GM12878 (cell line): ENCODE measurements around the gene SCN7A.

Experiments
- CEBPB ChIP-seq, 2 experiments: fragments of 150-350 bp in 1 of 2; IDR thresholded peaks; 2 replicates each; pipeline ENCODE4 v1.6.1; 2012 to 2014; ENCODE audit warnings: low read depth in 2 of 2, low read length in 2 of 2, borderline replicate concordance in 1 of 2, inconsistent platforms in 1 of 2
- EZH2 ChIP-seq: IDR thresholded peaks from 2 replicates; pipeline ENCODE4 v1.6.1; 2012; ENCODE audit warnings: low read depth, mild to moderate bottlenecking, control low read depth, inconsistent platforms, low read length, borderline replicate concordance; ENCODE audit not compliant: control insufficient read depth
- MTA3 ChIP-seq: IDR thresholded peaks from 2 replicates; pipeline ENCODE4 v1.6.1; 2012; ENCODE audit warnings: low read length, inconsistent platforms, borderline replicate concordance
- NFXL1 ChIP-seq: fragments of 450-650 bp; IDR thresholded peaks from 2 replicates; pipeline ENCODE4 v1.6.1; 2017; ENCODE audit warnings: antibody characterized with exemption, mild to moderate bottlenecking, borderline replicate concordance
- TAF1 ChIP-seq: IDR thresholded peaks from 2 replicates; pipeline ENCODE4 v1.6.1; 2011; ENCODE audit warnings: mild to moderate bottlenecking, low read depth, low read length, borderline replicate concordance
- TCF12 ChIP-seq: IDR thresholded peaks from 2 replicates; pipeline ENCODE4 v1.6.1; 2011; ENCODE audit warnings: low read depth, mild to moderate bottlenecking, low read length
- TCF7 ChIP-seq: IDR thresholded peaks from 2 replicates; pipeline ENCODE4 v1.6.1; 2014; ENCODE audit warnings: antibody characterized with exemption, borderline replicate concordance
- YY1 ChIP-seq: IDR thresholded peaks from 2 replicates; pipeline ENCODE4 v1.6.1; 2011; ENCODE audit warnings: low read depth, mild to moderate bottlenecking, low read length
- ZBTB33 ChIP-seq: fragments of 450-650 bp; IDR thresholded peaks from 2 replicates; pipeline ENCODE4 v1.6.1; 2017; ENCODE audit warnings: mild to moderate bottlenecking
- TF ChIP-seq, protein P1 (sequence below), 3 experiments: IDR thresholded peaks in 2 of 3; conservative IDR thresholded peaks in 1 of 3; 2 replicates each; pipeline ENCODE4 v1.5.1; 2011; ENCODE audit warnings: low read depth in 3 of 3, low read length in 3 of 3, mild to moderate bottlenecking in 3 of 3, control low read depth in 2 of 3, moderate library complexity in 2 of 3, inconsistent platforms in 1 of 3, mixed read lengths in 1 of 3; ENCODE audit not compliant: control insufficient read depth in 2 of 3, insufficient read depth in 1 of 3; ENCODE audit errors: extremely low read depth in 1 of 3
- TF ChIP-seq, protein P2 (sequence below): IDR thresholded peaks from 2 replicates; pipeline ENCODE4 v1.6.1; 2011; ENCODE audit warnings: borderline replicate concordance, low read depth, mild to moderate bottlenecking, moderate library complexity, mixed read lengths, low read length; ENCODE audit not compliant: insufficient read depth; ENCODE audit errors: extremely low read length

DNA sequence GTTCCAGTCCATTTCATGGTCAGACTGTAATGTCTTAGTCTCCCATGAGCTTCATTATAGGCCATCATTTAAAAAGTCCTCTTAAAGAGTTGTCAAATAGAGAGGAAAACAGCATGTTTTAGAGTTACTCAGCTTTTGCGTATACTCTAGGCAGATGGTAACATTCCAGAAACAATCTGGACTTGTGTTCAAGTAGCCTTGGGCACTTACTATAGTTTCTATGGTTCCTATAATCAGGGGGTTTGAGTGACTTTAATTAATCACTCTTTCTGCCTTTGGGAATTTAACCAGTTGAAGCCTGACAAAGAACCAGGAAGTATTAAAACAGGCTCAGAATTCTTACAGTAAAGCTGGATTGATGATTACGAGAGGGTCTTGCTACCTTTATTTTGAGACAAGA is 42.1 kb upstream of the SCN7A start:
- TF ChIP-seq TAF1 (no peak), EZH2 (no peak), NFXL1 (no peak), YY1 (no peak), TCF7 (no peak), TCF12 (no peak), MTA3 (no peak), CEBPB (IDR thresholded peaks at IDR 0.05; ENCODE audit: borderline replicate concordance in 1 of 2, low read depth in 2 of 2, low read length in 2 of 2) (no peak), ZBTB33 (no peak)
- TF ChIP-seq, protein P1, sequence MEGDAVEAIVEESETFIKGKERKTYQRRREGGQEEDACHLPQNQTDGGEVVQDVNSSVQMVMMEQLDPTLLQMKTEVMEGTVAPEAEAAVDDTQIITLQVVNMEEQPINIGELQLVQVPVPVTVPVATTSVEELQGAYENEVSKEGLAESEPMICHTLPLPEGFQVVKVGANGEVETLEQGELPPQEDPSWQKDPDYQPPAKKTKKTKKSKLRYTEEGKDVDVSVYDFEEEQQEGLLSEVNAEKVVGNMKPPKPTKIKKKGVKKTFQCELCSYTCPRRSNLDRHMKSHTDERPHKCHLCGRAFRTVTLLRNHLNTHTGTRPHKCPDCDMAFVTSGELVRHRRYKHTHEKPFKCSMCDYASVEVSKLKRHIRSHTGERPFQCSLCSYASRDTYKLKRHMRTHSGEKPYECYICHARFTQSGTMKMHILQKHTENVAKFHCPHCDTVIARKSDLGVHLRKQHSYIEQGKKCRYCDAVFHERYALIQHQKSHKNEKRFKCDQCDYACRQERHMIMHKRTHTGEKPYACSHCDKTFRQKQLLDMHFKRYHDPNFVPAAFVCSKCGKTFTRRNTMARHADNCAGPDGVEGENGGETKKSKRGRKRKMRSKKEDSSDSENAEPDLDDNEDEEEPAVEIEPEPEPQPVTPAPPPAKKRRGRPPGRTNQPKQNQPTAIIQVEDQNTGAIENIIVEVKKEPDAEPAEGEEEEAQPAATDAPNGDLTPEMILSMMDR (IDR thresholded peaks at IDR 0.05 in 2 of 3, conservative IDR thresholded peaks at IDR 0.05 in 1 of 3; ENCODE audit: control insufficient read depth in 2 of 3, extremely low read depth in 1 of 3, insufficient read depth in 1 of 3, low read depth in 3 of 3, low read length in 3 of 3) = no peak
- TF ChIP-seq, protein P2, sequence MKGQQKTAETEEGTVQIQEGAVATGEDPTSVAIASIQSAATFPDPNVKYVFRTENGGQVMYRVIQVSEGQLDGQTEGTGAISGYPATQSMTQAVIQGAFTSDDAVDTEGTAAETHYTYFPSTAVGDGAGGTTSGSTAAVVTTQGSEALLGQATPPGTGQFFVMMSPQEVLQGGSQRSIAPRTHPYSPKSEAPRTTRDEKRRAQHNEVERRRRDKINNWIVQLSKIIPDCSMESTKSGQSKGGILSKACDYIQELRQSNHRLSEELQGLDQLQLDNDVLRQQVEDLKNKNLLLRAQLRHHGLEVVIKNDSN = no peak
